Measurements from ENCODE around the gene TMEM132C.

Gene TMEM132C

GRCh38 chr12:128393346-128393745 is 126.4 kb downstream of the TMEM132C start:
- no peak overlapping the region for H3K4me3 ChIP-seq (replicated peaks in 1 of 2; ENCODE audit: low read depth in 2 of 2, low read length in 2 of 2)
- TF ChIP-seq, protein P1, sequence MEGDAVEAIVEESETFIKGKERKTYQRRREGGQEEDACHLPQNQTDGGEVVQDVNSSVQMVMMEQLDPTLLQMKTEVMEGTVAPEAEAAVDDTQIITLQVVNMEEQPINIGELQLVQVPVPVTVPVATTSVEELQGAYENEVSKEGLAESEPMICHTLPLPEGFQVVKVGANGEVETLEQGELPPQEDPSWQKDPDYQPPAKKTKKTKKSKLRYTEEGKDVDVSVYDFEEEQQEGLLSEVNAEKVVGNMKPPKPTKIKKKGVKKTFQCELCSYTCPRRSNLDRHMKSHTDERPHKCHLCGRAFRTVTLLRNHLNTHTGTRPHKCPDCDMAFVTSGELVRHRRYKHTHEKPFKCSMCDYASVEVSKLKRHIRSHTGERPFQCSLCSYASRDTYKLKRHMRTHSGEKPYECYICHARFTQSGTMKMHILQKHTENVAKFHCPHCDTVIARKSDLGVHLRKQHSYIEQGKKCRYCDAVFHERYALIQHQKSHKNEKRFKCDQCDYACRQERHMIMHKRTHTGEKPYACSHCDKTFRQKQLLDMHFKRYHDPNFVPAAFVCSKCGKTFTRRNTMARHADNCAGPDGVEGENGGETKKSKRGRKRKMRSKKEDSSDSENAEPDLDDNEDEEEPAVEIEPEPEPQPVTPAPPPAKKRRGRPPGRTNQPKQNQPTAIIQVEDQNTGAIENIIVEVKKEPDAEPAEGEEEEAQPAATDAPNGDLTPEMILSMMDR (IDR thresholded peaks at IDR 0.05; ENCODE audit: low read depth, low read length), result no peak
- no peak for DNase-seq (ENCODE audit: low read depth in 2 of 2)

GRCh38 chr12:128394137-128394536 is 127.2 kb downstream of the TMEM132C start:
- TF ChIP-seq, protein P1 (IDR thresholded peaks at IDR 0.05; ENCODE audit: low read depth, low read length), result no peak
- H3K4me3 ChIP-seq (replicated peaks in 1 of 2; ENCODE audit: low read depth in 2 of 2, low read length in 2 of 2), result no peak overlapping the region
- DNase-seq (ENCODE audit: low read depth in 2 of 2), result no peak

DNA sequence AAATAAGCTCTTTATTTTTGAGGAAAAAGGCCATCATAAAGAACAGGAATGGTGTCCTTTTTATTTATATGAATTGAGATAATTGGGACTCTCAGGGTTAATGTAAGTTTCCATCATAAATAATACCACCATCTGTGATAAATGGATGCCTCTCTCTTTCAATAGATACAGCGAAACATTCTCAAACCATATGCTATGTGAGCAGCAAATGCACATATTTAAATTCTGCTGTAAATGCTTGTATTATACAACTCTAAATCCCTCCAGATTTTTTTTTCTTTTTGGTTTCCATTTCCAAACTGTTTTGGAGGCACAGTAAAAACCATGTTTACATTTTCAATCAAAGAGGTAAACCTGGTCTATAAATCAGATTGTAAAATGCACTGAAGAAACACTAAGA is 132.3 kb downstream of the TMEM132C start:
- TF ChIP-seq, protein P1 (IDR thresholded peaks at IDR 0.05; ENCODE audit: low read depth, low read length), result no peak
- no peak for DNase-seq (ENCODE audit: low read depth in 2 of 2)
- H3K4me3 ChIP-seq (replicated peaks in 1 of 2; ENCODE audit: low read depth in 2 of 2, low read length in 2 of 2), result no peak overlapping the region

DNA sequence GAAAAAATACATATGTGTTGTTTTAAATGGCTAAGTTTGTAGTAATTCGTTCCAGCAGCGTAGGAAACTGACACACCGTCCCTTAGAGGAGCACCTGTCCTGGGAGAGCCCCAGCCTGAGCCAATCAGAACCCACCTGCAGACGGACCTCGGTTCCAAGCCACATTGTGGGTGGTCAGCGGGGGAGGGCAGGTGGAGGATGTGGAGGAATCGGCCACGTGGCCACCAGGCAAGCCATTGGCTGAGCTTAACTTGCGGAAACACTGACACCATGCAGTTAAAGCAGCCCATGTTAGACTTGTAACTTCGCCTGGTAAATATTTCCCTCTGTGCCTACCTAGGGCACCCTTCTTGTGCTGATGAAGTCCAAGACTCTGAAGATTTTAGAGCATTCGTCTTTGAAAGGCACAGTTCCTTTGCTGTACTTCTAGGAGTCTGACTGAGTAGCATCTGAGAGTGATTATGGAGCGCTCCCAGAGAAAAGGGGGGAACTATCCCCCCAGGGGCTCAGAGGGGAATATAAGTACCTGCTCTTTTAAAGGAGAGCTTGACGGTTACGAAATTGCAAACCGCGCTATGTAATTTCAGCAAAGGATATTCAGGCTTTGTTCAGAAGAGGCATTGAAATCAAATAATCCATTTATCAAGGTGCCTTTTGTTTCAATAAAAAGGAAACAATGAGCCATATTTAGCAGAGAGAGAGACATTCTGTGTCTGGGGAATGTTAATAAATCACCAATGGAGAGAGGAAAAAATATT is 135.7 kb downstream of the TMEM132C start:
- no peak for DNase-seq (ENCODE audit: low read depth in 2 of 2)
- TF ChIP-seq, protein P1 (IDR thresholded peaks at IDR 0.05; ENCODE audit: low read depth, low read length), result no peak
- no peak overlapping the region for H3K4me3 ChIP-seq (replicated peaks in 1 of 2; ENCODE audit: low read depth in 2 of 2, low read length in 2 of 2)

DNA sequence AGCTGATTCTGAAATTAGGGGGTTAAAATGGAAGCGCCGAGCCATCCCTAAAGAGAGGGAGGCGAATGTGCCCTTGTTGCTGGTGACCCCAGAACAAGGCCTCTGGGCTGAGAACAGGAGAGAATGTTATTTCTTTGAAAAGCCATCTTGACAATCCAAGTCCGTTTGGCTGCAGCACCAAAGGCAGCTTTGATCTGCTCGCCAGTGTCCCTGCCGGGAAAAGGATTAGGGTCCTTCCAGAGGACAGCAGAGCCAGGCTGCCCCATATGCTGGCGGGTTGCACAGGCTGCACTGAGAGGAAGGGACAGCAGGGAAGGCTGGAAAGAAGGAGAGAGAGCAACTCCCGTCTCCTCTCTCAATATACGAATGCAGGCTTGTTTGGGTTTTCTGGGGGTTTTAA is 141.7 kb downstream of the TMEM132C start:
- no peak overlapping the region for H3K4me3 ChIP-seq (replicated peaks in 1 of 2; ENCODE audit: low read depth in 2 of 2, low read length in 2 of 2)
- TF ChIP-seq, protein P1 (IDR thresholded peaks at IDR 0.05; ENCODE audit: low read depth, low read length), result no peak
- no peak for DNase-seq (ENCODE audit: low read depth in 2 of 2)

- DNase-seq (ENCODE audit: low read depth in 2 of 2), result no peak
- TF ChIP-seq, protein P1 (IDR thresholded peaks at IDR 0.05; ENCODE audit: low read depth, low read length), result no peak
- H3K4me3 ChIP-seq (replicated peaks in 1 of 2; ENCODE audit: low read depth in 2 of 2, low read length in 2 of 2), result no peak overlapping the region
These were observed 148.1 kb downstream of the TMEM132C start for GRCh38 chr12:128415036-128415560.

All from cardiac fibroblast (primary cell).